HL-60 (cell line): Measurements from ENCODE around the gene UBE2J2.
"Not testable (repeated sequence)": the region's sequence is repeated elsewhere in the genome, so short reads cannot be mapped to it uniquely, and the experiment has no call there.

Experiments
- DNase-seq, 2 experiments: peaks; one replicate each; pipeline ENCODE4 v3.0.0-alpha.2; 2010 to 2020; ENCODE audit warnings: low read depth in 1 of 2, low spot score in 1 of 2
- H3K27ac ChIP-seq: fragments of 250-450 bp; sonication (Bioruptor Pico); replicated peaks from 2 replicates; pipeline ENCODE4 v1.5.1; 2020; ENCODE audit warnings: mild to moderate bottlenecking, moderate library complexity
- H3K27me3 ChIP-seq: fragments of 250-450 bp; sonication (Bioruptor Pico); 2 replicates; pipeline ENCODE4 v1.5.1; 2021; ENCODE audit warnings: mild to moderate bottlenecking, moderate library complexity; ENCODE audit not compliant: insufficient read depth, poor library complexity, severe bottlenecking
- H3K4me3 ChIP-seq: replicated peaks from 2 replicates; pipeline ENCODE4 v1.5.1; 2011; ENCODE audit warnings: mild to moderate bottlenecking, control low read depth, low read length; ENCODE audit not compliant: insufficient read depth
- CTCF ChIP-seq: IDR thresholded peaks from one replicate; pipeline ENCODE4 v1.5.1; 2011; ENCODE audit warnings: low read length, control low read depth, inconsistent platforms; ENCODE audit not compliant: insufficient read depth
- GABPA ChIP-seq: IDR thresholded peaks from 2 replicates; pipeline ENCODE4 v1.6.1; 2012; ENCODE audit warnings: low read depth
- POLR2AphosphoS5 ChIP-seq: IDR thresholded peaks from 2 replicates; pipeline ENCODE4 v1.6.1; 2012; ENCODE audit warnings: low read depth
- REST ChIP-seq: IDR thresholded peaks from 2 replicates; pipeline ENCODE4 v1.6.1; 2012; ENCODE audit warnings: low read depth; ENCODE audit not compliant: insufficient replicate concordance
- SPI1 ChIP-seq: IDR thresholded peaks from 2 replicates; pipeline ENCODE4 v1.6.1; 2012; ENCODE audit warnings: low read depth, mild to moderate bottlenecking, borderline replicate concordance

The UBE2J2 gene

DNA sequence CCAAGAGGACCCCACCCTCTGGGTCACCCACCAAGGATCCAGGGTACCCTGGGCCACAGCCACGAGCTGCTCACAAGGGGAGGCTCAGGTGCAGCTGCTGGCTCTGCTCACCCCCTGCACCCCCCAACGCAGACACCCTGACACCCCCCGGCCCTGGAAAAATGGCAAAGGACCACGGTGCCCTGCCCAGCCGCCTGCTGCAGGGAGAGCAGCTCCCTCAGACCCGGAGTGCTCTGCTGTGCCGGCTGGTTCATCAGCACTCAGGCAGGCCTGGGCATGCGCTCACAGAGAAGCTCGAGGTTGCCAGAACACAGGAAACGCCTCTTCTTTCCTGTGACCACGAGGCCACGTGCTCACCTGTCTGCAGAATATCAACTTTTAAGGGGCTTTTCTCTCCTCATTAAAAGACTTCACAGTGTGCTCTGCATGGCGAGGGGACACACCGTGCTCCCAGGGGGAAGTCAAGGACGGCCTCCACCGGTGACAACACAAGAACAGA lies 22.8 kb downstream of the UBE2J2 start:
- Histone ChIP-seq H3K4me3 (no peak overlapping the region), H3K27ac (no peak overlapping the region), H3K27me3 (peaks cover 10% of the 10 kb centered on the region)
- TF ChIP-seq SPI1: no peak
- no peak for TF ChIP-seq POLR2AphosphoS5
- no peak for TF ChIP-seq REST
- TF ChIP-seq CTCF: no peak
- no peak for TF ChIP-seq GABPA
- DNase-seq: no peak

DNA sequence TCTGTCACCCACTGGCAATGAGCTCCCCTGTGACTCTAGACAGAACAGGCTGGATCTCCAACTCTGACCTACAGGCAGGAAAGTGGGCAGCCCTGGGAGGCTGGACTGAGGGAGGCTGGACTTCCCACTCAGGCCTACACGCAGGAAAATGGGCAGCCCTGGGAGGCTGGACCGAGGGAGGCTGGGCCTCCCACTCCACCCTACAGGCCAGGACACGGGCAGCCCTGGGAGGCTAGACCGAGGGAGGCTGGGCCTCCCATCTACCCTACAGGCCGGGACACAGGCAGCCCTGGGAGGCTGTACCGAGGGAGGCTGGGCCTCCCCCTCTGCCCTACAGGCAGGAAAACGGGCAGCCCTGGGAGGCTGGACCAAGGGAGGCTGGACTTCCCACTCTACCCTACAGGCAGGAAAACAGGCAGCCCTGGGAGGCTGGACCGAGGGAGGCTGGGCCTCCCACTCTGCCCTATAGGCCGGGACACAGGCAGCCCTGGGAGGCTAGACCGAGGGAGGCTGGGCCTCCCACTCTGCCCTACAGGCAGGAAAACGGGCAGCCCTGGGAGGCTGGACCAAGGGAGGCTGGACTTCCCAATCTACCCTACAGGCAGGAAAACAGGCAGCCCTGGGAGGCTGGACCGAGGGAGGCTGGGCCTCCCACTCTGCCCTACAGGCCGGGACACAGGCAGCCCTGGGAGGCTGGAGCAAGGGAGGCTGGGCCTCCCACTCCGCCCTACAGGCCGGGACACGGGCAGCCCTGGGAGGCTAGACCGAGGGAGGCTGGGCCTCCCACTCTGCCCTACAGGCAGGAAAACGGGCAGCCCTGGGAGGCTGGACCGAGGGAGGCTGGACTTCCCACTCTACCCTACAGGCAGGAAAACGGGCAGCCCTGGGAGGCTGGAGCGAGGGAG lies 25.4 kb downstream of the UBE2J2 start:
- H3K4me3 ChIP-seq, DNase-seq, H3K27ac ChIP-seq: not testable (repeated sequence)

DNA sequence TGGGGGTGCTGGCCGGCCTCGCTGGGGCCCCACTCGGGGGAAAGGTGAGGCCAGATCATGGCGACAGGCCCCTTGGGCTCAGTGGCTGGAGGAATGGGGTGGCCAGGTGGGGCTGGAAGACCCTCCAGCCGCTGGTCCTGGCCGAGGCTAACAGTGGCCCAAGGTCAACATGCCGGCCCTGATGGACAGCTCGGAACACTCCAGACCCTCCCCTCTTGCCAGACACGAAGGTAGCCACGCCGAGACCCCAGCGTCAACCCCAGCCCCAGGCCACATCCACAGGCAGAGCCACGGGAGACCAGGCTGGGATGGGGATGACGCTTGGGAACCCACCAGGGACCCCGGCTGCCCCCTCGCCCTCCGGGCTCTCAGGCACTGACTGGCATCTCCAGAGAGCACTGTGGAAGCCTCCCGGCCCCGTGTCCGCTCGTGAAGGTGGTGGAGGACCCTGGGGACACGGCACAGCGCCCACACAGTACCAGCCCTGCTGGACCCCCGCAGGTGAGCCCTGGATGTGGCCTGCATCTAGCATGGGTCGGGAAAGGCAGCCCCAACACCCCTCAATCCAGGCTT lies 26.2 kb downstream of the UBE2J2 start:
- no peak for DNase-seq
- TF ChIP-seq CTCF (no peak), SPI1 (no peak), REST (no peak), GABPA (no peak), POLR2AphosphoS5 (no peak)

More for the DNA sequence above, 25.4 kb downstream of the UBE2J2 start:
- not testable (repeated sequence) for H3K27me3 ChIP-seq

DNA sequence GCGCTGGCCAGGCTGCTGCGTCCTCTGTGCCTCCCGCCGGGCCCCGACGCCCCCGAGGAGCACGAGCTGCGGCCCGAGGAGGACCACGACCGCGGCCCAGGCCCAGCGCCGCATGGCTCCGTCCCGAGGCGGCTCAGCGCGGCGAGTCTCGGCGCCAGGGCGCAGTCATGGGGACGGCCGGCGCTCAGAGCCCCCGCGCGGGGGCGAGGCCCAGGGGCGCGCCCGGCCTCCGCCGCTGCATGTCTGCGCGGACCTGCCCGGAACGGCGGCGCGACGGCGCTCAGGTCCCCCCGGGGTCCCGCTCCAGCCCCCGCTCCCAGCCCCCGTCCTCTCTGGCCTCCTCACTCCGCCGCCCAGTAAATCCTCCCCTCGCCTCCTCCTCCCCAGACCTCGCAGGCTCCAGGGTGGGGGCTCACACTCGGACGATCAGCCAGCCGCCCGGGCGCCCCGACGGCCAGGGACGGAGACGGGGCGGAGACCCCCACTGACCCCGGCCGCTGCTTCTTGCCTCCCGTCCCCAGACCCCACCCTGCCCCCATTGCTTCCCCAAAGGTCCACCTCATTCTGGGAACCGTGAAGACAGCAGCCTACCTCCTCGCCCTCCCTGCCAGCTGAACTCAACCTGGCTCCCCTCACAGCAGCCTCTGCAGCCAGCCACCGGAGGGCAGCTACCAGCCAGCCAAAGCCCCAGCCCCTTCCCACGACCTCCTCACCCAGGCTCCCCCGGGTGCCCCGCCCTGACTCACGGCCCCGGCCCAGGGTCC lies 26.9 kb downstream of the UBE2J2 start, which contains the start of gene C1QTNF12:
Gene C1QTNF12 (minus strand): TSS at position 146 of the 764 bp plus-strand sequence. CDS start 32 bp downstream, at position 114.
- no peak for TF ChIP-seq CTCF
- no peak for TF ChIP-seq GABPA
- TF ChIP-seq SPI1: no peak
- TF ChIP-seq POLR2AphosphoS5: no peak
- TF ChIP-seq REST: no peak
- H3K27ac ChIP-seq: no peak within 1 kb of the TSS
- DNase-seq: no peak
- H3K4me3 ChIP-seq: no peak within 1 kb of the TSS
- H3K27me3 ChIP-seq: peaks cover 10% of the 10 kb centered on the region

More for the DNA sequence above, 26.2 kb downstream of the UBE2J2 start:
- Histone ChIP-seq H3K4me3 (no peak overlapping the region), H3K27me3 (peaks cover 10% of the 10 kb centered on the region), H3K27ac (no peak overlapping the region)
